Transverse colon (tissue), 4 donors: ENCODE results near the gene CHRNA9.

Experiments used
- EP300 ChIP-seq: sonication (generic); formaldehyde crosslinking; IDR thresholded peaks from one replicate; pipeline ENCODE4 v1.6.1; 2017; ENCODE audit warnings: antibody characterized with exemption, low read depth
- POLR2AphosphoS5 ChIP-seq, 3 donors: sonication (generic); formaldehyde crosslinking; IDR thresholded peaks; one replicate each; pipeline ENCODE4 v1.6.1; 2016; ENCODE audit warnings: antibody characterized with exemption in 3 of 3
- TF ChIP-seq, protein P1 (sequence below), 5 experiments: fragments of 200-600 bp in 3 of 5; fragments of 450-650 bp in 2 of 5; sonication (generic) in 3 of 5; IDR thresholded peaks; 1 replicate in 2 of 5; 2 replicates in 3 of 5; pipeline ENCODE4 v1.5.1; 2016 to 2017; ENCODE audit warnings: antibody characterized with exemption in 5 of 5, inconsistent platforms in 3 of 5, mild to moderate bottlenecking in 2 of 5, moderate library complexity in 1 of 5

DNA sequence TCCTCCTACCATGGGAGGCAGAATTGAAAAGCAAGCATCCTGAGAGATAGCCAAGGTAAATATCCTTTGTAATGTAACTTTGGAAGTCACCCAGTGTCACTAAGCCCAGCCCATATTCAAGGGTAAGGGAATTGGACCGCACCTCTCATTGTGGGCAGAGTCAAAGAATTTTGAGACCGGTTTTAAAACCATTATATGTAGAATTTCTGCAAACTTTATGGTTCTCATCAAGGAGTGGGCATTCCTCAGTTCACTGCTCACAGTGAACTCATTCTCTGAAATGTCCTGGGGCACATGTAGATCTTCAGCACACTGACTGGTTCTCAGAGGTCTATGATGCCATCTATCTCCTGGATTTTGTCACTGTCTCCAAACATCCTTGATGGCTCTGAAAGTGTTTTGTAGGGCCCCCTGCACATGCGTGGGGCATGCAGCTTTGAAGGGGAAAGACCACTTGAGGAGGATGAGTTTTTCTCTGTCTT, 35.3 kb upstream of the CHRNA9 start:
- TF ChIP-seq EP300 (no peak), POLR2AphosphoS5 (IDR thresholded peaks at IDR 0.05) (no peak)
- TF ChIP-seq, protein P1, sequence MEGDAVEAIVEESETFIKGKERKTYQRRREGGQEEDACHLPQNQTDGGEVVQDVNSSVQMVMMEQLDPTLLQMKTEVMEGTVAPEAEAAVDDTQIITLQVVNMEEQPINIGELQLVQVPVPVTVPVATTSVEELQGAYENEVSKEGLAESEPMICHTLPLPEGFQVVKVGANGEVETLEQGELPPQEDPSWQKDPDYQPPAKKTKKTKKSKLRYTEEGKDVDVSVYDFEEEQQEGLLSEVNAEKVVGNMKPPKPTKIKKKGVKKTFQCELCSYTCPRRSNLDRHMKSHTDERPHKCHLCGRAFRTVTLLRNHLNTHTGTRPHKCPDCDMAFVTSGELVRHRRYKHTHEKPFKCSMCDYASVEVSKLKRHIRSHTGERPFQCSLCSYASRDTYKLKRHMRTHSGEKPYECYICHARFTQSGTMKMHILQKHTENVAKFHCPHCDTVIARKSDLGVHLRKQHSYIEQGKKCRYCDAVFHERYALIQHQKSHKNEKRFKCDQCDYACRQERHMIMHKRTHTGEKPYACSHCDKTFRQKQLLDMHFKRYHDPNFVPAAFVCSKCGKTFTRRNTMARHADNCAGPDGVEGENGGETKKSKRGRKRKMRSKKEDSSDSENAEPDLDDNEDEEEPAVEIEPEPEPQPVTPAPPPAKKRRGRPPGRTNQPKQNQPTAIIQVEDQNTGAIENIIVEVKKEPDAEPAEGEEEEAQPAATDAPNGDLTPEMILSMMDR (IDR thresholded peaks at IDR 0.05): no peak
